ENCODE measurements around the gene SPPL2B.

SPPL2B gene

GRCh38 chr19:2324220-2324948, 4.1 kb upstream of the SPPL2B start:
- no peak for DNase-seq

- DNase-seq, result no peak
Observed at GRCh38 chr19:2325281-2326046, 3.0 kb upstream of the SPPL2B start.

- no peak for DNase-seq
Observed at GRCh38 chr19:2326699-2327360, 1.7 kb upstream of the SPPL2B start.

- DNase-seq, result peak; percentile 33
Observed at GRCh38 chr19:2327773-2328400, 597 bp upstream of the SPPL2B start.

GRCh38 chr19:2329149-2329478, 630 bp downstream of the SPPL2B start:
- DNase-seq, result no peak

- DNase-seq, result no peak
Observed at GRCh38 chr19:2329501-2329916, 1.0 kb downstream of the SPPL2B start.

GRCh38 chr19:2330255-2330631, 1.8 kb downstream of the SPPL2B start:
- no peak for DNase-seq

- no peak for DNase-seq
Observed at GRCh38 chr19:2330632-2331284, 2.3 kb downstream of the SPPL2B start.

GRCh38 chr19:2331601-2332246, 3.2 kb downstream of the SPPL2B start:
- no peak for DNase-seq

- DNase-seq, result peak; percentile 10
Observed at GRCh38 chr19:2332341-2333026, 4.0 kb downstream of the SPPL2B start.

- DNase-seq, result no peak
Observed at GRCh38 chr19:2333027-2333806, 4.7 kb downstream of the SPPL2B start.

GRCh38 chr19:2333807-2334211, 5.3 kb downstream of the SPPL2B start:
- DNase-seq, result no peak

- no peak for DNase-seq
Observed at GRCh38 chr19:2334426-2334825, 5.9 kb downstream of the SPPL2B start.

GRCh38 chr19:2334986-2335846, 6.7 kb downstream of the SPPL2B start:
- DNase-seq, result no peak

GRCh38 chr19:2335848-2336247, 7.4 kb downstream of the SPPL2B start:
- DNase-seq, result no peak

- no peak for DNase-seq
Observed at GRCh38 chr19:2336528-2337328, 8.2 kb downstream of the SPPL2B start.

- DNase-seq, result no peak
Observed at GRCh38 chr19:2337329-2337707, 8.8 kb downstream of the SPPL2B start.

GRCh38 chr19:2338055-2338615, 9.7 kb downstream of the SPPL2B start:
- no peak for DNase-seq

All from activated effector memory CD4-positive, alpha-beta T cell treated with Interleukin-2 at 50 U/mL for 16 hours (primary cell).